Caco-2 (cell line): ENCODE results near the gene POLR3B. TPM values are rescaled to one million over a fixed set of nuclear protein-coding genes. Genes with fewer than 3 reads are reported as not detected.
A peak's percentile ranks its signal among the peaks of the same experiment; 100 is the strongest.

ENCODE experiments used
- BruUV-seq: library from RNA; stranded (reverse); fragments of 400-500 nt; replicated peaks from 2 replicates; lab custom pipeline; 2021; lab: Mats Ljungman, UMichigan
- CTCF ChIA-PET: fragments of 300-600 bp; sonication (Branson Sonifier 250); formaldehyde crosslinking; loops from one replicate; lab custom pipeline; 2022; ENCODE audit warnings: antibody characterized with exemption; lab: Charles Lee
- POLR2A ChIA-PET: fragments of 300-600 bp; sonication (Branson Sonifier 250); formaldehyde crosslinking; loops from one replicate; lab custom pipeline; 2022; ENCODE audit warnings: antibody characterized with exemption; lab: Charles Lee
- DNase-seq, 2 experiments: peaks; one replicate each; pipeline versions ENCODE4 v3.0.0 to v3.0.0-alpha.2; 2020 to 2022
- H3K27me3 ChIP-seq: replicated peaks from 2 replicates; pipeline ENCODE4 v1.6.0; 2011; ENCODE audit warnings: low read length; ENCODE audit not compliant: control insufficient read depth, insufficient read depth
- H3K36me3 ChIP-seq: 2 replicates; pipeline ENCODE4 v1.5.1; 2011; ENCODE audit warnings: low read length; ENCODE audit not compliant: control insufficient read depth, insufficient read depth
- H3K4me1 ChIP-seq: fragments of 250-450 bp; sonication (Bioruptor Pico); 2 replicates; pipeline ENCODE4 v1.5.1; 2020; ENCODE audit warnings: mild to moderate bottlenecking
- H3K4me3 ChIP-seq: 2 replicates; pipeline ENCODE4 v1.5.1; 2011; ENCODE audit warnings: low read depth, mild to moderate bottlenecking, control low read depth, low read length
- H3K9me3 ChIP-seq: fragments of 250-450 bp; sonication (Bioruptor Pico); 2 replicates; pipeline ENCODE4 v1.5.1; 2020; ENCODE audit warnings: mild to moderate bottlenecking, moderate library complexity
- H3K27ac Mint-ChIP-seq: one replicate; pipeline ENCODE4 v1.8.0; 2022; ENCODE audit warnings: mixed read lengths; ENCODE audit not compliant: unreplicated experiment
- H3K27me3 Mint-ChIP-seq: one replicate; pipeline ENCODE4 v1.8.0; 2022; ENCODE audit warnings: mixed read lengths; ENCODE audit not compliant: insufficient read depth, unreplicated experiment
- H3K36me3 Mint-ChIP-seq: one replicate; pipeline ENCODE4 v1.8.0; 2022; ENCODE audit warnings: mild to moderate bottlenecking, mixed read lengths; ENCODE audit not compliant: insufficient read depth, unreplicated experiment
- H3K4me1 Mint-ChIP-seq: one replicate; pipeline ENCODE4 v1.8.0; 2022; ENCODE audit warnings: low read depth, mixed read lengths; ENCODE audit not compliant: unreplicated experiment
- H3K4me3 Mint-ChIP-seq: one replicate; pipeline ENCODE4 v1.8.0; 2022; ENCODE audit warnings: mild to moderate bottlenecking, moderate library complexity, mixed read lengths; ENCODE audit not compliant: unreplicated experiment
- H3K9me3 Mint-ChIP-seq: one replicate; pipeline ENCODE4 v1.8.0; 2022; ENCODE audit warnings: mixed read lengths; ENCODE audit not compliant: unreplicated experiment
- intact Hi-C: fragments of 100-400 bp; cut with micrococcal nuclease; formaldehyde crosslinking; loops from one replicate; pipeline ENCODE4 v1.10.0; 2022; ENCODE audit not compliant: unreplicated experiment
- total RNA-seq: library from RNA; stranded (reverse); gene quantifications from 2 replicates; pipeline ENCODE4 v1.2.3, GENCODE V29; 2022
- TF ChIP-seq, protein P1 (sequence below), 2 experiments: fragments of 200-600 bp in 1 of 2; IDR thresholded peaks; 1 replicate in 1 of 2; 2 replicates in 1 of 2; pipeline versions ENCODE4 v1.5.1 to v1.8.0; 2011 to 2022; ENCODE audit warnings: antibody characterized with exemption in 1 of 2, control low read depth in 1 of 2, inconsistent platforms in 1 of 2, low read depth in 1 of 2, low read length in 1 of 2, mild to moderate bottlenecking in 1 of 2, moderate library complexity in 1 of 2; ENCODE audit not compliant: insufficient read depth in 1 of 2, severe bottlenecking in 1 of 2, unreplicated experiment in 1 of 2

The POLR3B gene
- total RNA-seq, 1 experiment from 2014 or later: 13.9 TPM

DNA sequence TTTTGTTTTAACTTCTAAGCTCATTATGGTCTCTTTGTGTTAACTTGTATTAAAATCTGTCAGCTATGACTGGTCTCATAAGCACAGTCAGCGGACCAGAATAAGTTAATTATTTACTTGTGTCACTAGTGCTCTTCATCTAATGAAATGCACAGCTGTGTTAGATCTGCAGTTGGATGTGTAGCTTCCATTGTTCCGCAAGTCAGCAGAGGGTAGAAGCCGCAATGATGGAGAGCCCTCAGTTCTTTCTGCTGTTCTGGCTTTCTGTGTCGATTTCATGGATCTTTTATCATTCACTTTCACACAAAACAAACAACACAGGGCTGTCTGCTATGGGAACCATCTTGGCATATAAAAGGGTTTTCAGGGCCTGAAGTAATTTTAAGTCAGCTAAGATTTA is 136.0 kb downstream of the POLR3B start:
- DNase-seq: peak in 1 of 2 experiments; percentile 6
- no peaks in the 10 kb centered on the region for H3K4me1 ChIP-seq
- Mint-ChIP-seq H3K27ac (no peak overlapping the region), H3K27me3 (no peaks in the 10 kb centered on the region), H3K4me1 (peaks cover 7% of the 10 kb centered on the region), H3K36me3 (peaks cover 19% of the 10 kb centered on the region), H3K9me3 (no peaks in the 10 kb centered on the region), H3K4me3 (no peak overlapping the region)
- H3K4me3 ChIP-seq: no peak overlapping the region
- TF ChIP-seq, protein P1, sequence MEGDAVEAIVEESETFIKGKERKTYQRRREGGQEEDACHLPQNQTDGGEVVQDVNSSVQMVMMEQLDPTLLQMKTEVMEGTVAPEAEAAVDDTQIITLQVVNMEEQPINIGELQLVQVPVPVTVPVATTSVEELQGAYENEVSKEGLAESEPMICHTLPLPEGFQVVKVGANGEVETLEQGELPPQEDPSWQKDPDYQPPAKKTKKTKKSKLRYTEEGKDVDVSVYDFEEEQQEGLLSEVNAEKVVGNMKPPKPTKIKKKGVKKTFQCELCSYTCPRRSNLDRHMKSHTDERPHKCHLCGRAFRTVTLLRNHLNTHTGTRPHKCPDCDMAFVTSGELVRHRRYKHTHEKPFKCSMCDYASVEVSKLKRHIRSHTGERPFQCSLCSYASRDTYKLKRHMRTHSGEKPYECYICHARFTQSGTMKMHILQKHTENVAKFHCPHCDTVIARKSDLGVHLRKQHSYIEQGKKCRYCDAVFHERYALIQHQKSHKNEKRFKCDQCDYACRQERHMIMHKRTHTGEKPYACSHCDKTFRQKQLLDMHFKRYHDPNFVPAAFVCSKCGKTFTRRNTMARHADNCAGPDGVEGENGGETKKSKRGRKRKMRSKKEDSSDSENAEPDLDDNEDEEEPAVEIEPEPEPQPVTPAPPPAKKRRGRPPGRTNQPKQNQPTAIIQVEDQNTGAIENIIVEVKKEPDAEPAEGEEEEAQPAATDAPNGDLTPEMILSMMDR (IDR thresholded peaks at IDR 0.05; ENCODE audit: insufficient read depth in 1 of 2, low read depth in 1 of 2, low read length in 1 of 2, severe bottlenecking in 1 of 2, unreplicated experiment in 1 of 2): no peak
- ChIA-PET CTCF (no interaction called here), POLR2A (no interaction called here)
- intact Hi-C loops: no loop called here
- H3K36me3 ChIP-seq: no peaks in the 10 kb centered on the region
- BruUV-seq: no TSS peak
- H3K27me3 ChIP-seq: no peaks in the 10 kb centered on the region
- no peaks in the 10 kb centered on the region for H3K9me3 ChIP-seq

- Mint-ChIP-seq H3K9me3 (no peaks in the 10 kb centered on the region), H3K4me1 (peaks cover 7% of the 10 kb centered on the region), H3K27me3 (no peaks in the 10 kb centered on the region), H3K36me3 (peaks cover 24% of the 10 kb centered on the region), H3K27ac (no peak overlapping the region), H3K4me3 (no peak overlapping the region)
- ChIA-PET POLR2A (no interaction called here), CTCF (no interaction called here)
- no peak for DNase-seq
- TF ChIP-seq, protein P1 (IDR thresholded peaks at IDR 0.05; ENCODE audit: insufficient read depth in 1 of 2, low read depth in 1 of 2, low read length in 1 of 2, severe bottlenecking in 1 of 2, unreplicated experiment in 1 of 2): no peak
- intact Hi-C loops: no loop called here
- Histone ChIP-seq H3K4me1 (no peaks in the 10 kb centered on the region), H3K4me3 (no peak overlapping the region), H3K9me3 (no peaks in the 10 kb centered on the region), H3K36me3 (no peaks in the 10 kb centered on the region), H3K27me3 (no peaks in the 10 kb centered on the region)
- BruUV-seq: no TSS peak
Observed at GRCh38 chr12:106495354-106495965, 137.9 kb downstream of the POLR3B start.

DNA sequence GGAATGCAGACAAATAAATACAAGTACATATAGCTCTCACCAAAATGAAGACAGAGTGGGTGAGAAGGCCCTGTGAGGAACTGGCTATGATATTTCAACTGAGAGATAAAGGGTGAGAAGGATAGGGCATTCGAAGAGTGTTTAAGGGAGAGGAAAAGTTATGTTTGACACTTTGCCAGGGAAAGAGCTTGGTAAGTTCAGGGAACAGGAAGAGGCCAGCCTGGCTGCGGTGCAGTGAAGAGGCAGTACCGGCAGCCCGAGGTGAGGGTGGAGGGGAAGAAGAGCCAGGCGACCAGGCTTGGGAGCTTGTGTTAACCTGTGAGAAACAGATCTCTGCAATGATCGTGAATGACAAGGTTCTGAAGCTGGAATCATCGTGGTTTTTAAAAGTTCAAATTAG is 140.5 kb downstream of the POLR3B start:
- no peak overlapping the region for H3K4me3 ChIP-seq
- BruUV-seq: no TSS peak
- no peaks in the 10 kb centered on the region for H3K36me3 ChIP-seq
- H3K27me3 ChIP-seq: no peaks in the 10 kb centered on the region
- POLR2A ChIA-PET: no interaction called here
- no peak overlapping the region for H3K4me3 Mint-ChIP-seq
- no peaks in the 10 kb centered on the region for H3K4me1 ChIP-seq
- DNase-seq: no peak
- no peaks in the 10 kb centered on the region for H3K27me3 Mint-ChIP-seq
- no peak overlapping the region for H3K27ac Mint-ChIP-seq
- TF ChIP-seq, protein P1 (IDR thresholded peaks at IDR 0.05; ENCODE audit: insufficient read depth in 1 of 2, low read depth in 1 of 2, low read length in 1 of 2, severe bottlenecking in 1 of 2, unreplicated experiment in 1 of 2): no peak
- H3K36me3 Mint-ChIP-seq: peaks cover 24% of the 10 kb centered on the region
- peaks cover 6% of the 10 kb centered on the region for H3K4me1 Mint-ChIP-seq
- intact Hi-C loops: no loop called here
- CTCF ChIA-PET: no interaction called here
- H3K9me3 ChIP-seq: no peaks in the 10 kb centered on the region
- no peaks in the 10 kb centered on the region for H3K9me3 Mint-ChIP-seq
